ENCODE measurements around the gene PPP1R12A.

DNA sequence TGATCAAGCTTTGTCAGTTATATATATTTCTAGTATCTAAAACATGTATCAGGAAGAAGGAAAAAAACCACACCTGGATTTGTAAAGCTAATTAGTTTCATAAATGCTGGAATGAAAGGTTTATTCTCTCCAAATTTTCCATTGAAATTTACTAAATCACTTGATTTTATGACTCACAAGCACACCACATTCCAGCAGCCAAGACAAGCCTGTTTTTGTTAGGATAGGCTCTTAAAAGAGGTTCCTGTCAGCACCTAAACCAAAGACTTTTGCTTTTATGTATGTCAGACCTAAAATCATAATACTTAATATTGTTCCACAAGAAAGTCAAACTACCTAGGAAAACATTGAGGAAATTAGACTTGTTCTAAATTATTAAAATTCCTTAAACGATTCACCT lies 158.8 kb downstream of the PPP1R12A start:
- TF ChIP-seq POLR2A (IDR thresholded peaks at IDR 0.05), result no peak
- TF ChIP-seq, protein P1, sequence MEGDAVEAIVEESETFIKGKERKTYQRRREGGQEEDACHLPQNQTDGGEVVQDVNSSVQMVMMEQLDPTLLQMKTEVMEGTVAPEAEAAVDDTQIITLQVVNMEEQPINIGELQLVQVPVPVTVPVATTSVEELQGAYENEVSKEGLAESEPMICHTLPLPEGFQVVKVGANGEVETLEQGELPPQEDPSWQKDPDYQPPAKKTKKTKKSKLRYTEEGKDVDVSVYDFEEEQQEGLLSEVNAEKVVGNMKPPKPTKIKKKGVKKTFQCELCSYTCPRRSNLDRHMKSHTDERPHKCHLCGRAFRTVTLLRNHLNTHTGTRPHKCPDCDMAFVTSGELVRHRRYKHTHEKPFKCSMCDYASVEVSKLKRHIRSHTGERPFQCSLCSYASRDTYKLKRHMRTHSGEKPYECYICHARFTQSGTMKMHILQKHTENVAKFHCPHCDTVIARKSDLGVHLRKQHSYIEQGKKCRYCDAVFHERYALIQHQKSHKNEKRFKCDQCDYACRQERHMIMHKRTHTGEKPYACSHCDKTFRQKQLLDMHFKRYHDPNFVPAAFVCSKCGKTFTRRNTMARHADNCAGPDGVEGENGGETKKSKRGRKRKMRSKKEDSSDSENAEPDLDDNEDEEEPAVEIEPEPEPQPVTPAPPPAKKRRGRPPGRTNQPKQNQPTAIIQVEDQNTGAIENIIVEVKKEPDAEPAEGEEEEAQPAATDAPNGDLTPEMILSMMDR (IDR thresholded peaks at IDR 0.05 in 8 of 11, conservative IDR thresholded peaks at IDR 0.05 in 3 of 11), result no peak
- no peak for TF ChIP-seq POLR2AphosphoS5 (IDR thresholded peaks at IDR 0.05)
